Trophoblast cell (in vitro differentiated cells and primary cell): ENCODE results near the gene TCEANC2.
"Not testable (repeated sequence)": the region's sequence is repeated elsewhere in the genome, so short reads cannot be mapped to it uniquely, and the experiment has no call there.

Experiments
- DNase-seq, 2 donors: peaks; one replicate each; pipeline ENCODE4 v3.0.0-alpha.2; 2016
- H2AFZ ChIP-seq: 2 replicates; pipeline ENCODE4 v1.6.1; 2013; ENCODE audit warnings: low read length, moderate library complexity, mild to moderate bottlenecking; ENCODE audit not compliant: insufficient read depth, poor library complexity
- H2AK5ac ChIP-seq: 2 replicates; pipeline ENCODE4 v1.6.1; 2013; ENCODE audit warnings: mild to moderate bottlenecking, low read length
- H2BK120ac ChIP-seq: 2 replicates; pipeline ENCODE4 v1.6.1; 2013; ENCODE audit warnings: low read length, mild to moderate bottlenecking, moderate library complexity; ENCODE audit not compliant: insufficient read depth, poor library complexity
- H2BK12ac ChIP-seq: 2 replicates; pipeline ENCODE4 v1.6.1; 2013; ENCODE audit warnings: mild to moderate bottlenecking, low read length, moderate library complexity
- H2BK5ac ChIP-seq: 2 replicates; pipeline ENCODE4 v1.6.1; 2013; ENCODE audit warnings: low read length, low read depth, moderate library complexity, mild to moderate bottlenecking; ENCODE audit not compliant: poor library complexity
- H3K14ac ChIP-seq: 2 replicates; pipeline ENCODE4 v1.6.1; 2013; ENCODE audit warnings: mild to moderate bottlenecking, low read length
- H3K18ac ChIP-seq: 2 replicates; pipeline ENCODE4 v1.6.1; 2013; ENCODE audit warnings: mild to moderate bottlenecking, low read length
- H3K23ac ChIP-seq: 2 replicates; pipeline ENCODE4 v1.6.1; 2013; ENCODE audit warnings: low read length
- H3K27ac ChIP-seq: 2 replicates; pipeline ENCODE4 v1.5.1; 2013; ENCODE audit warnings: low read depth, mild to moderate bottlenecking, inconsistent platforms, low read length, moderate library complexity
- H3K27me3 ChIP-seq: 2 replicates; pipeline ENCODE4 v1.6.1; 2013; ENCODE audit warnings: inconsistent platforms, mild to moderate bottlenecking, low read length, moderate library complexity; ENCODE audit not compliant: insufficient read depth
- H3K36me3 ChIP-seq, 2 experiments: 1 replicate in 1 of 2; 2 replicates in 1 of 2; pipeline ENCODE4 v1.6.1; 2013; ENCODE audit warnings: low read length in 2 of 2, mild to moderate bottlenecking in 2 of 2, moderate library complexity in 1 of 2; ENCODE audit not compliant: insufficient read depth in 2 of 2, control insufficient read depth in 1 of 2
- H3K4ac ChIP-seq: 2 replicates; pipeline ENCODE4 v1.6.1; 2013; ENCODE audit warnings: low read depth, mild to moderate bottlenecking, low read length, moderate library complexity
- H3K4me1 ChIP-seq, 2 experiments: 1 replicate in 1 of 2; 2 replicates in 1 of 2; pipeline ENCODE4 v1.6.1; 2013; ENCODE audit warnings: low read length in 2 of 2, mild to moderate bottlenecking in 2 of 2, moderate library complexity in 1 of 2; ENCODE audit not compliant: insufficient read depth in 2 of 2, control insufficient read depth in 1 of 2
- H3K4me2 ChIP-seq: 2 replicates; pipeline ENCODE4 v1.6.1; 2013; ENCODE audit warnings: inconsistent platforms, mild to moderate bottlenecking, low read length, moderate library complexity
- H3K4me3 ChIP-seq: 2 replicates; pipeline ENCODE4 v1.5.1; 2013; ENCODE audit warnings: mild to moderate bottlenecking, low read depth, low read length, inconsistent platforms
- H3K79me1 ChIP-seq: one replicate; pipeline ENCODE4 v1.6.1; 2013; ENCODE audit warnings: low read length
- H3K79me2 ChIP-seq: 2 replicates; pipeline ENCODE4 v1.6.1; 2013; ENCODE audit warnings: low read length, mild to moderate bottlenecking; ENCODE audit not compliant: control insufficient read depth, insufficient read depth, poor library complexity
- H3K9ac ChIP-seq: 2 replicates; pipeline ENCODE4 v1.6.1; 2013; ENCODE audit warnings: mild to moderate bottlenecking, low read length
- H3K9me3 ChIP-seq: 2 replicates; pipeline ENCODE4 v1.6.1; 2013; ENCODE audit warnings: low read depth, mild to moderate bottlenecking, control low read depth, inconsistent platforms, low read length; ENCODE audit not compliant: insufficient read depth
- H4K12ac ChIP-seq: 2 replicates; pipeline ENCODE4 v1.6.1; 2013; ENCODE audit warnings: low read depth, mild to moderate bottlenecking, low read length, moderate library complexity
- H4K8ac ChIP-seq: 2 replicates; pipeline ENCODE4 v1.6.1; 2013; ENCODE audit warnings: low read depth, mild to moderate bottlenecking, low read length, moderate library complexity
- H4K91ac ChIP-seq: one replicate; pipeline ENCODE4 v1.6.1; 2013; ENCODE audit warnings: low read depth, mild to moderate bottlenecking, low read length, moderate library complexity
- WGBS: extraction: QIAGEN DNeasy Blood & Tissue Kit; methylation state at CpG from one replicate; pipeline ENCODE4 v1.1.7; 2013; ENCODE audit warnings: missing lambda C conversion rate; ENCODE audit not compliant: insufficient read length, insufficient coverage; ENCODE audit errors: extremely low coverage; 5-methylcytosine and 5-hydroxymethylcytosine counted together

TCEANC2 gene

DNA sequence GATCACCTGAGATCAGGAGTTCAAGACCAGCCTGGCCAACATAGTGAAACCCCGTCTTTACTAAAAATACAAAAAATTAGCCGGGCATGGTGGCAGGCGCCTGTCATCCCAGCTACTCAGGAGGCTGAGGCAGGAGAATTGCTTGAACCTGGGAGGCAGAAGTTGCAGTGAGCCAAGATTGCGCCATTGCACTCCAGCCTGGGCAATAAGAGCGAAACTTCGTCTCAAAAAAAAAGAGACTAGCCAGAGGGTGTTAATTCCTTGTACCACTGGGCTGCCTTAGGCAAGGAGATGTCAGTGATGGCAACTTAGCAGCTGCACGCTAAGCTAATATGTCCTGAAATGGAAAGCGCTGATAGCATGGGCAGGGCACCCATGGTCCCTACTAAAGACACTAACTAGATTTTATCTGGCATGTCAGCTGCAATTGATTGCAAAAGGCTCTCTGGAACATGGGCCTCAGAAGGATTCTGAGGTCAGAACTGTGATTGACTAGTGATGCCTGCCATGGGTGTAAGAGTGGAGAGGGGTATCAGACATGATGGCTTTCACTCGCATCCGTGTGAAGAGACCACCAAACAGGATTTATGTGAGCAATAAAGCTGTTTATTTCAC, 33.7 kb upstream of the TCEANC2 start:
- not testable (repeated sequence) for H4K12ac ChIP-seq, H4K91ac ChIP-seq, H3K4me2 ChIP-seq, H2BK5ac ChIP-seq, H3K23ac ChIP-seq, H3K9me3 ChIP-seq, H3K27ac ChIP-seq, H2AK5ac ChIP-seq, H3K4ac ChIP-seq, H3K79me1 ChIP-seq, H2BK12ac ChIP-seq, H2BK120ac ChIP-seq, H3K4me1 ChIP-seq, H4K8ac ChIP-seq, H3K9ac ChIP-seq, H3K4me3 ChIP-seq, H2AFZ ChIP-seq, H3K18ac ChIP-seq, H3K14ac ChIP-seq, H3K36me3 ChIP-seq, H3K27me3 ChIP-seq, H3K79me2 ChIP-seq
- DNase-seq = peak; percentile 94 to 98
- no CpG with 5 or more reads among the region's 10 CpGs for WGBS

DNA sequence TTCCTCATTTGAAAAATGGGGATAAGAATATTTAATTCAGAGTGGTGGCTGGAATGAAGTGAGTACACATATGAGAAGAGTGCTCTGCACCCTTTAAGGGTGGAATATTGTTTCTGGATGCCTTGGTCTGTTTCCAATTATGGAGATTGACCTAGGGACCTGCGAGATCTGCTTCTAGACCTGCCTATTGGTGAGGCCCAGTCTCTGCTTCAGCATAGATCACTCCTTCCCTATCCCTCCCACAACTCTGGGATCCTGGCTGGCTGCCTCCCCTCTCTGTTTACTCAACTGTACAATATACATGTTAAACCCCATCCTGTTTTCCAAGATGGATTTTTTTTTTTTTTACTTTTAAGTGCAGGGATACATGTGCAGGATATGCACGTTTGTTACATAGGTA, 29.1 kb upstream of the TCEANC2 start:
- Histone ChIP-seq H3K79me2 (no peaks in the 10 kb centered on the region), H3K27ac (no peak overlapping the region), H3K18ac (no peak overlapping the region), H3K4me3 (no peak overlapping the region), H2BK12ac (no peak overlapping the region), H3K14ac (no peak overlapping the region), H3K36me3 (no peaks in the 10 kb centered on the region), H4K8ac (no peak overlapping the region), H2AFZ (no peak overlapping the region), H3K4ac (no peak overlapping the region), H3K9me3 (no peaks in the 10 kb centered on the region), H3K4me1 (no peaks in the 10 kb centered on the region), H2BK5ac (no peak overlapping the region), H2AK5ac (no peak overlapping the region), H2BK120ac (no peak overlapping the region), H4K91ac (no peak overlapping the region), H3K4me2 (no peak overlapping the region), H4K12ac (no peak overlapping the region), H3K79me1 (no peaks in the 10 kb centered on the region), H3K27me3 (no peaks in the 10 kb centered on the region), H3K23ac (no peak overlapping the region), H3K9ac (no peak overlapping the region)
- no peak for DNase-seq
- no CpG with 5 or more reads among the region's 2 CpGs for WGBS

DNA sequence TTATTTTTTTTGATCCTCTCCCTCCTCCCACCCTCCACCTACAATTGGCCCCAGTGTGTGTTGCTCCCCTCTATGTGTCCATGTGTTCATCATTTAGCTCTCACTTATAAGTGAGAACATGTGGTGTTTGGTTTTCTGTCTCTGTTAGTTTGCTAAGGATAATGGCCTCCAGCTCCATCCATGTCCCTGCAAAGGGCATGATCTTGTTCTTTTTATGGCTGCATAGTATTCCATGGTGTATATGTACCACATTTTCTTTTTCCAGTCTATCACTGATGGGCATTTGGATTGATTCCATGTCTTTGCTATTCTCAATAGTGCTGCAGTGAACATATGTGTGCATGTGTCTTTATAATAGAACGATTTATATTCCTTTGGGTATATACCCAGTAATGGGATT, 28.6 kb upstream of the TCEANC2 start:
- H3K27ac ChIP-seq, H3K27me3 ChIP-seq, DNase-seq, H3K23ac ChIP-seq, H3K36me3 ChIP-seq, H2BK120ac ChIP-seq, H4K12ac ChIP-seq, H2BK12ac ChIP-seq, H3K4me3 ChIP-seq, H3K4ac ChIP-seq, H3K4me2 ChIP-seq, H2BK5ac ChIP-seq, H3K79me1 ChIP-seq, H3K9ac ChIP-seq, H3K4me1 ChIP-seq, H3K79me2 ChIP-seq, H4K91ac ChIP-seq, H4K8ac ChIP-seq, H2AFZ ChIP-seq, H2AK5ac ChIP-seq, H3K18ac ChIP-seq, H3K14ac ChIP-seq, H3K9me3 ChIP-seq: not testable (repeated sequence)
- WGBS = no CpG with 5 or more reads among the region's 1 CpG

DNA sequence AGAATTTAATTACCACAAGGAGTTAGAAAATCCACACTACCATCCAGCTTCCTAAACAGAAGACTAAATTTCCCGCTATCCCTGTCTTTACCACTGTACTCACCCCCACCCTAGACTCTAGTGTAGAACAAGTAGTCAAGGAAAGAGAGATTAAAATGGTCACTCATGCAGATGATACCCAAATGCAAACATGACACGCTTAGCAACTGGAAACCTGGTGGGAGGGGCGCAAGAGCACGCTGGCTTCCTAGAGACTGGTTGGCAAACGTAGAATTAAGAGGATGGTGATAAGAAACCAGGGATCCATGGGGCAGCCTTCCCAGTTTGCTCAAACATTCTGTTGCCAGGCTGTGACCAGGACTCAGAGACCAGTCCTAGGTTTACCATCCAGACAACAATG, 25.6 kb upstream of the TCEANC2 start:
- H3K18ac ChIP-seq = no peak overlapping the region
- H3K36me3 ChIP-seq = peaks cover 0 to 2% of the 10 kb centered on the region in 2 experiments
- H4K12ac ChIP-seq = no peak overlapping the region
- no peak overlapping the region for H3K23ac ChIP-seq
- no peak for DNase-seq
- H3K9me3 ChIP-seq = no peaks in the 10 kb centered on the region
- no peak overlapping the region for H3K27ac ChIP-seq
- no peaks in the 10 kb centered on the region for H3K79me2 ChIP-seq
- no peaks in the 10 kb centered on the region for H3K27me3 ChIP-seq
- no peak overlapping the region for H2AK5ac ChIP-seq
- H3K4me3 ChIP-seq = no peak overlapping the region
- H3K79me1 ChIP-seq = no peaks in the 10 kb centered on the region
- H3K4ac ChIP-seq = no peak overlapping the region
- H3K4me1 ChIP-seq = no peaks in the 10 kb centered on the region
- no peak overlapping the region for H2BK12ac ChIP-seq
- H2AFZ ChIP-seq = no peak overlapping the region
- H3K14ac ChIP-seq = no peak overlapping the region
- no CpG with 5 or more reads among the region's 5 CpGs for WGBS
- no peak overlapping the region for H4K8ac ChIP-seq
- no peak overlapping the region for H2BK120ac ChIP-seq
- no peak overlapping the region for H2BK5ac ChIP-seq
- H3K4me2 ChIP-seq = no peak overlapping the region
- no peak overlapping the region for H4K91ac ChIP-seq
- no peak overlapping the region for H3K9ac ChIP-seq
